ENCODE data around the gene SERPING1.

Gene SERPING1

GRCh38 chr11:57597916-57598830, 688 bp downstream of the SERPING1 start:
- DNase-seq = no peak

GRCh38 chr11:57598831-57599155, 1.3 kb downstream of the SERPING1 start:
- DNase-seq = no peak

DNA sequence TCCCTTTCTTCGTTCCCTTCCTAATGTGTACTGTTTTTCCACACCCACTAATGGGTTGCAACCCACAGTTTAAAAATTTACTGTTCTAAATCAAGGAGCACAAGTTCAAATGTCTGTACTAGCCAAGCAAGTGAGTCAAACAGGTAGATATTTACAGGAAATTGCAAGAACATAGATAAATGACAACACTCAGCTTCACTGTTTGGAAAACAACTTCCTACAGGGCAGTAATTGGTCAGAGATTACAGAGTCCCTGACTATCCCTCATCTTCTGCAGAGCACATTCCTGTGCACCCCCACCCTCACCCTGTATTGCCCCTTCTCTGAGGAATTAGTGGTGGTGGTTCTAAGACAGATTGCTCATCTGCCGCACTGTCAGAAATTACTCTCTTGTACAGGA, 1.9 kb downstream of the SERPING1 start:
- no peak for DNase-seq

DNA sequence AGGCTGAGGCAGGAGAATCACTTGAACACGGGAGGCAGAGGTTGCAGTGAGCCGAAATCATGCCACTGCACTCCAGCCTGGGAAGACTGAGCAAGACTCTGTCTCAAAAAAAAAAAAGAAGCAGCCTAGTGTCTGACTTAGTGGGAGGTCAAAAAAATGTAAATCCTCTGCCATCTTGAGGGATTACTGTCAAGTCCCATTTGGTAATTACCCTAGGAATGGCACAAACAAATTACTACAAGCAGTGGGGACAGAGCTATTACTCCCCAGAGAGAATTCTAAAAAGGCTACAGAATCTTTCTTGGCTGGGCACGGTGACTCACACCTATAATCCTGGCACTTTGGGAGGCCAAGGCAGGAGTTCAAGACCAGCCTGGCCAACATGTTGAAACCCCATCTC, 3.8 kb downstream of the SERPING1 start:
- DNase-seq = no peak

DNA sequence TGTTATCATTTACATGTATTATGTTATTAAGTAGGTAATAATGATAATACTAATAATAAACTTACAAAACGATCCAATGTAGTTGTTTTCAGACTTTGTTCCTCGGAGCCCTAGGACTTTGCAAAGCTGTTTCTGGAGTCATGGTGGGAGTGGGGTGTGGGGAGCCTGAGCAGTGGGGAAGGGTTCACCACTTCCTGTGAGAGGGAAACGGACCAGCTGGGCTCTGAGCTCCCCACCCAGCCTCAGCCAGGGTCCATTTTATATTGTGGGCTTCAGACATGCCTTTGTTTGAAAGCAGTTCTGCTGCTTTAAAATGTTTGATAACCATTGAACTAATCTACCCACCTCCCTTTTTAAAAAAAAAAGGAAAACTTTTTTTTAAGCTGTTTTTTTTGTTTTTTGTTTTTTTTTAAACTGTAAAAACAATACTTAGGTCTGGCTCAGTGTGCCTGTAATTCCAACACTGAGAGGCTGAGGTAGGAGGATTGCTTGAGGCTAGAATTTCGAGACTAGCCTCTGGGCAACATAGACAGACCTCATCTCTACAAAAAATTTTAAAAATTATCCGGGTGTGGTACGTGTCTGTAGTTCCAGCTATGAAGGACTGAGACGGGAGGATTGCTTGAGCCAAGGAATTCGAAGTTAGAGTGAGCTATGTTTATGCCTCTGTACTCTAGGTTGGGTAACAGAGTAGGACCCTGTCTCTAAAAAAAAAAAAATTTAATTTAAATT, 7.0 kb downstream of the SERPING1 start:
- peak; percentile 67 for DNase-seq

DNA sequence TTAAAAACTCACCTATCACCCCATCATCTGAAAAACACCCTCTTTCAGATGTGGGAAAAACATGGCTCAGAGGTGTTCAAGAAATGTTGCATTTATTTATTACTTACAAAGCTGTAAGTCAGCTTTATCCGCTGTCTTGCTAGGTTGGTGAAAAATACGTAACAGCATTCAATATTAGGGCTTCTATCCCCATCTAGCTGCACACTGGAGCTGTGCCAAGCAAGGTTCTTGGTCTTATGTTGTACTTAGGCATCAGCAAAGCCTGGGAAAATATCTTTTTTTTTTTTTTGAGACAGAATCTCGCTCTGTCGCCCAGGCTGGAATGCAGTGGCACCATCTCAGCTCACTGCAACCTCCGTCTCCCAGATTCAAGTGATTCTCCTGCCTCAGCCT, 7.5 kb downstream of the SERPING1 start:
- no peak for DNase-seq

- no peak for DNase-seq
Observed at GRCh38 chr11:57610170-57610569, 12.7 kb downstream of the SERPING1 start.

DNA sequence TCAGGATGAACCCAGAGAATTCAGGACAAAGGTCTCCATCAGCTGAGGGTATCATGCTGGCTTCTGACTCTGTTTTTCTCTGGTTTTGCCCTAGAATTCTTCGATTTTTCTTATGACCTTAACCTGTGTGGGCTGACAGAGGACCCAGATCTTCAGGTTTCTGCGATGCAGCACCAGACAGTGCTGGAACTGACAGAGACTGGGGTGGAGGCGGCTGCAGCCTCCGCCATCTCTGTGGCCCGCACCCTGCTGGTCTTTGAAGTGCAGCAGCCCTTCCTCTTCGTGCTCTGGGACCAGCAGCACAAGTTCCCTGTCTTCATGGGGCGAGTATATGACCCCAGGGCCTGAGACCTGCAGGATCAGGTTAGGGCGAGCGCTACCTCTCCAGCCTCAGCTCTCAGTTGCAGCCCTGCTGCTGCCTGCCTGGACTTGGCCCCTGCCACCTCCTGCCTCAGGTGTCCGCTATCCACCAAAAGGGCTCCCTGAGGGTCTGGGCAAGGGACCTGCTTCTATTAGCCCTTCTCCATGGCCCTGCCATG, 16.8 kb downstream of the SERPING1 start:
- no peak for DNase-seq

GRCh38 chr11:57615308-57615707, 17.8 kb downstream of the SERPING1 start:
- DNase-seq = no peak

GRCh38 chr11:57616595-57616994, 19.1 kb downstream of the SERPING1 start:
- no peak for DNase-seq

DNA sequence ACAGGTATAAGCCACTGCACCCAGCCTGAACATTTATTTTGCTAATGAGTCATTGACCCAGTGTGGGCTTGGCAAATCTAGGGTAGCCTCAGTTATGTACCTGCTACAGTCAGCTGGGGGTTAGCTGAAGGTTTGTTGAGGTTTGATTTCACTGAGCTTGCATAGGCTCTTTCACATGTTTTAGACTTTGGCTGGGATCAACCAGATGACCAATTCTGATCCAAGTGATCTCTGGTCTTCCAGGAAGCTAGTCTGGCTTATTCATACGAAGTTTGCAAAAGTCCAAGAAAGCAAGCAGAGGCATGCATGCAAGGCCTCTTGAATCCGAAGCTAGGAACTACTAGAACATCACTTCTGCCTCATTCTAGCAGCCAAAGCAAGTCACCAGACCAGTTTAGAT, 21.0 kb downstream of the SERPING1 start:
- DNase-seq = no peak

DNA sequence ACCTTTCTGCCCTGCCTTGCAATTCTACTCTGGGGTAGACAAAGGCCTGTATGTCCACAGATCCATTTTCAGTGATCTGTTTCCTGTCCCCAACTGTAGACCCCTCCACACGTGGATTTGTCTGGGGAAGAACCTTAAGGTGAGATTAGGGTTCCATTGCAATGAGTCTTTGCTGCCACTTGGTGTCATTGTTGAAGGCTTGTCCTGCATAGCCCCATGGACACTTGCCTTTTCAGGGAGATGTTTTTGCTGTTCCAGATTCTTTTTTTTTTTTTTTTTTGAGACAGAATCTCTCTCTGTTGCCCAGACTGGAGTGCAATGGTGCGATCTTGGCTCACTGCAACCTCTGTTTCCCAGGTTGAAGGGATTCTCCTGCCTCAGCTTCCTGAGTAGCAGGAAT, 21.8 kb downstream of the SERPING1 start:
- no peak for DNase-seq

GRCh38 chr11:57620467-57620866, 23.0 kb downstream of the SERPING1 start:
- DNase-seq = no peak

DNA sequence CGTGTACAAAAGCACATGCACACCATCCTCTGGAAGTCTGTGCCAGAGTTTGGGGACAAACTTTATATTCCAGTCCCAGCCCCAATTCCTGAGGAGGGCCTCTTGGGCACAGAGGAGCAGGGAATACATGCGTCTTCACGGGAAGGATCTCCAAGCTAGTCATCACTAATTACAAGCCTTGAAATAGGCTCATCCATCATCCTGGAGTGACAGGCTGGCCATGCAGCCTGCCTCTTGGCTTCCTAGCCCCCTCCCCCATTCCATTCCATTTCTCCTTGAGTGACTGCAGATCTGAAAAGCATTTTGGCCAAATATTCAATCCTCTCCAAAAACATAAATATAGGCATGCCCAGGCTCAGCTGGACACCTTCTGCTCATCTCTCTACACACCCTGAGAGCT, 24.8 kb downstream of the SERPING1 start:
- no peak for DNase-seq

GRCh38 chr11:57624864-57625263, 27.4 kb downstream of the SERPING1 start:
- DNase-seq = no peak

- no peak for DNase-seq
Observed at GRCh38 chr11:57626895-57627294, 29.4 kb downstream of the SERPING1 start.

GRCh38 chr11:57630171-57630570, 32.7 kb downstream of the SERPING1 start:
- DNase-seq = no peak

DNA sequence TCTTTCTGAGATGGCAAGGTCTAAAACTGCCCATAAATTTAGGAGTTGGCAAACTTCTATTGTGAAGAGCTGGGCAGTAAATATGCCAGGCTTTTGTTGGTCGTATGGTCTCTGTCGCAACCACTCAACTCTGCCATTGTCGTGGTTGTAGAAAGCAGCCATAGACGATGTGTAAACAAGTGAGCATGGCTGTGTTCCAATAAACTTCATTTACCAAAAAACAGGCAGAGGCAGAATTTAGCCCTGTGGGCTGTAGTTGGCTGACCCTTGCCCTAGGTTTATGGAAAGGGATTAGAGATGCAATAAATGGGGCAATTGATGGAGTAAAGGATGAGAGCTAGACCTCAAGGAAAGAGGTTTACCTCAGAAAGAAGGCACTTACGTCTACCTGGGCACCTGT, 34.6 kb downstream of the SERPING1 start:
- no peak for DNase-seq

- DNase-seq = no peak
Observed at GRCh38 chr11:57633394-57634070, 36.0 kb downstream of the SERPING1 start.

DNA sequence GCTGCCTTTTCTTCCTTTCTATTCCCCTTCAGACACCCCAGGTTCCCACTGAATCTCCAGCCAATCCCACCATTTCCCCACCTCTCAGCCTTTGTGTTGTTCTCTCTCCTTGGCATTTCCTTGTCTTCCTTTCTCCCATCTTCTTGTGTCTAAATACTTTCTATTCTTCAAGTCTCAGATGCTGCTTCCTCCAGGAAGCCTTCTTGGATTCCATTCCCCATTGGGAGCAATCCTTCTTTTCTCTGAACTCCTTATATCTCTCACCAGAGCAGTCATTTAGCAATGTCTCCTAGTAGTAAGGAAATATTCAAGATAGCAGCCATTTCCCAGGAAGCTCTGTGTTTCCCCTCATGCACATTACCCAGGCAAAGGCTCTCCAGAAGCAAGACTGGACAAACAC, 36.8 kb downstream of the SERPING1 start:
- DNase-seq = no peak

DNA sequence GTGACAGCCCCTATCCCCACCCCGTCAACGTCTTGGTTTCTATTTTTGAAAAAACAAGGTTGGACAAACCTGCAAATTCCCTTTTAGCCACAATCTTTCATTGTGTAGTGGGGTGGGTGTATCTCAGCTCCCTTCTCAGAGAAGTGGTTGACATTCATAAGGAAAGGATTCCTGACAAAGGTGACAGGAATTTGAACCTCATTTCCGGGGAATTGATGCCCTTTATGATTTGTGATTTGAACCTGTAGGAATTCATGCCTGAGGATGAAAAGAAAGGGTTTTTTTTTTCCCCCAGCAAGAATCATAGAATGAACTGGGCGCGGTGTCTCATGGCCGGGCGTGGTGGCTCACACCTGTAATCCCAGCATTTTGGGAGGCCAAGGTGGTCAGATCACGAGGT, 37.8 kb downstream of the SERPING1 start:
- DNase-seq = no peak

DNA sequence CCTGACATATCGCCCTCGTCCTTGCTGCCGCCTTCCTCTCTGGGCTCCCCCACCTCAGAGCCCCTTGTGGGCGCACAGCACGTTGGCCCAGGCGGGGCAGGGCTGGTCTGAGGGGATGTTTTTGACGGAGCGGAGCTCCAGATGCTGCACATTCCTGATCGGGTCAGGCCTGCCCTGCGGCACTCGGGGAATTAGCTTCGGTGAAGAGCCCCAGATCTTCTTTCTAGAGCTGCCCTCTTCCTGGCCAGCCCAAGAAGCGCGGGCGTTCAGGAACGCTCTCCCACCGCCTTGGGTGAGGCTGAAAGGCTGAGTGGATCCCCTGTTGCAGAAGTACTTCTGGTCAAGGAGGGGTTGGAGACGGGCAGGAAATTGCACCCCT, 40.1 kb downstream of the SERPING1 start:
- DNase-seq = no peak

DNA sequence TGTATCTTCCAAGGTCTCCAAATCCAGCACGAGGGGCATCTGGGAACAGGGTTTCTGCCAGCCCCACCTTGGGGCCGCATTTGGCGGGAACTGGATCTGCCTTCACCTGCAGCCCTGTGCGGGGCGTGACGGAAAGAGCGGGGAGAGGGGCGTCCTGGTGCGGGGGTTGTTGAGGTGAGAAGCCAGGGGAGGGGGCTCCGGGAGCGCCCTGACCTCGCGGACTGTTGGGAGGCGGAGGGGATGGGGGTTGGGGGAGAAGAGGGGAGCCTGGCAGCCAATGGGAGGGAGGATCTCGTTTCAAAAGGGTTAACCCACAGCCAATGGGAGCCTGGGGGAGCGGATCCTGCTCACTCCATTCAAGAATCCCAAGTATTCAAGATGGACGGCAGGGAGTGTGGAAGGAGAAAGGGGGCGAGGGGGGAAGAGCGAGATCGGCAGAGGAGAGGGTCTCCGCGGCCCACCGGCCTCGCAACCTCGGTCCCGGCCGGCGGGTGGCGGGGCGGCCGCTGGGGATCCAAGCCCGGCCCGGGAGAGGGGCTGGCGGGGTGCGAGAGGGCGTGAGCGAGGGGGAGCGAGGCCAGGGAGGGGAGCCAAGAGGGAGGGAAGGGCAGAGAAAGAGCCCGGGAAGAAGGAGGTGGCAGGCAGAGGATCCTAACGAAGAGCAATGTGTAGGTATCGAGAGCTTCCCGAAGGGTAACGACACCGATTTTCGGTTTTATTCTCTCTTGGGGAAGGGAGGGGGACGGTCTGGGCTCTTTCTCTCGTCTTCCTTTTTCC, 40.7 kb downstream of the SERPING1 start:
- no peak for DNase-seq

Measured in KG1 (cell line).